ENCODE results near the gene EIF3F. TPM values are rescaled to one million over a fixed set of nuclear protein-coding genes. Genes with fewer than 3 reads are reported as not detected.
A peak's percentile ranks its signal among the peaks of the same experiment; 100 is the strongest.
"Not testable (repeated sequence)": the region's sequence is repeated elsewhere in the genome, so short reads cannot be mapped to it uniquely, and the experiment has no call there.

EIF3F gene
- polyA plus RNA-seq, 4 donors: 283 to 343 (median 321) TPM

GRCh38 chr11:7983832-7984590 lies 3.1 kb upstream of the EIF3F start:
- no peak for DNase-seq (ENCODE audit: low read depth in 4 of 4, low spot score in 3 of 4)

GRCh38 chr11:7987560-7987883 lies 385 bp downstream of the EIF3F start:
- DNase-seq (ENCODE audit: low read depth in 4 of 4, low spot score in 3 of 4): not testable (repeated sequence)

DNA sequence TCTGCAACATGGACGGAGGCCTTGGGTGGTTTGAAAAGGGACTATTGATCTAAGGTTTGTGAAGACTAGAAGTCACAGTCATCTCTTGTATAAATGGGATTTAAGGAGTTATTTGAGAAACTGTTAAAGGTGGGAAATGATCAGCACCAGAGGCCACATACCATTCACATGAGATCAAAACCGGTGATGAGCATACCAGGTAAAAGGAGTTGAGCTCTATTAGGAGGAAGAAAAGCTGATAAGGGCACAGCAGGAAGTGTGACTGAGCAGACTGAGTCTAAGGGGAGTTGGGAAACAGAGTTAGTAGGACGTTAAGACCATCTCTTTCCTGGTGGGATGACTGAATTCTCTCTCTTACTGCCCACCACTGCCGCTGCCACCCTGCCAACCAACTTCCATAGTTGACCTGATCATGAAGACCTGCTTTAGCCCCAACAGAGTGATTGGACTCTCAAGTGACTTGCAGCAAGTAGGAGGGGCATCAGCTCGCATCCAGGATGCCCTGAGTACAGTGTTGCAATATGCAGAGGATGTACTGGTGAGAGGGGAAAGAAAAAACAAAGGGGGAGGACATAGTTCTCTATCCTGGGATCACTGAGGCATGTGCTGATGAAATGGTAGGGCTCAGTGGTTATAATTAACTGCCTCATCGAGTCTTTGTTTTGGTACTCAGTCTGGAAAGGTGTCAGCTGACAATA lies 7.6 kb downstream of the EIF3F start:
- no peak for DNase-seq (ENCODE audit: low read depth in 4 of 4, low spot score in 3 of 4)

GRCh38 chr11:7999795-8000194 lies 12.7 kb downstream of the EIF3F start:
- DNase-seq (ENCODE audit: low read depth in 4 of 4, low spot score in 3 of 4): no peak

- DNase-seq (ENCODE audit: low read depth in 4 of 4, low spot score in 3 of 4): no peak
These were observed 13.3 kb downstream of the EIF3F start for GRCh38 chr11:8000390-8000789.

- DNase-seq (ENCODE audit: low read depth in 4 of 4, low spot score in 3 of 4): no peak
These were observed 15.5 kb downstream of the EIF3F start for GRCh38 chr11:8002676-8003075.

GRCh38 chr11:8003187-8003586 lies 16.1 kb downstream of the EIF3F start:
- DNase-seq (ENCODE audit: low read depth in 4 of 4, low spot score in 3 of 4): no peak

DNA sequence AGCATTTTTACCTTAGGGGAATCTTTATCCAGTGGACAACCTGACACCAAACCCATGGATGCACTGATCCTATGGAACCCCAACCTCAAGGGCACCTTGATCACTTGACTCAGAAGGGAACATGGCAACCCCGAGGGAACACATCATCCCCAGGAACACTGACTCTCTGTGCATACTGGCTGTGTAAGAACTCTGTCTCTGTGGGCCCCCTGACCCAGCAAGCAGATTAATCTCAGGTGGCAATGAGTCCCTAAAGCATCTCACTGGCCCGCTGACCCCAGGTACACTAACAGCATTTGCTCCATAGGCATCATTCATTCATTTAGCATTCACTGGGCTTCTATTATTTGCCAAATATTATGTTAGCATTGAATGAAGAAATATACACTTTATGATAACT lies 16.9 kb downstream of the EIF3F start:
- DNase-seq (ENCODE audit: low read depth in 4 of 4, low spot score in 3 of 4): no peak

DNA sequence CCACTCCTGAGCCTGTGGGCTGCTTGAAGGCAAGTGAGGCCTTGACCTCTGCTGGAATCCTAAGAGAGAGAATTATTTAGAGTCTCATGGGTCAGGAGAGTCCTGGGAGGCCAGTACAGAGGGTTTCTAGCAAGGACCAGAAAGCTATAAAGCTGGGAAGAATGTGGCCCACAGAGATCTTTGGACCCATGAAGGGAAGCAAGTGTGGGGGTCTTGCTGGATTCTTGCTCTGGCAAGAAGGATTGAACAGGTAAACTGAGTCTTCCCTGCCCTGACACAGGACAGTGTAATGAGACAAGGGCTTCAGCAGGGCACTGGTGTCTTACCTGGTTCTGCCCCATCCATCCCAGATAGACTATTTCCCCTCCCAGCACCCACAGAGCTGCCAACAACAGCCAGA lies 18.4 kb downstream of the EIF3F start:
- DNase-seq (ENCODE audit: low read depth in 4 of 4, low spot score in 3 of 4): no peak

DNA sequence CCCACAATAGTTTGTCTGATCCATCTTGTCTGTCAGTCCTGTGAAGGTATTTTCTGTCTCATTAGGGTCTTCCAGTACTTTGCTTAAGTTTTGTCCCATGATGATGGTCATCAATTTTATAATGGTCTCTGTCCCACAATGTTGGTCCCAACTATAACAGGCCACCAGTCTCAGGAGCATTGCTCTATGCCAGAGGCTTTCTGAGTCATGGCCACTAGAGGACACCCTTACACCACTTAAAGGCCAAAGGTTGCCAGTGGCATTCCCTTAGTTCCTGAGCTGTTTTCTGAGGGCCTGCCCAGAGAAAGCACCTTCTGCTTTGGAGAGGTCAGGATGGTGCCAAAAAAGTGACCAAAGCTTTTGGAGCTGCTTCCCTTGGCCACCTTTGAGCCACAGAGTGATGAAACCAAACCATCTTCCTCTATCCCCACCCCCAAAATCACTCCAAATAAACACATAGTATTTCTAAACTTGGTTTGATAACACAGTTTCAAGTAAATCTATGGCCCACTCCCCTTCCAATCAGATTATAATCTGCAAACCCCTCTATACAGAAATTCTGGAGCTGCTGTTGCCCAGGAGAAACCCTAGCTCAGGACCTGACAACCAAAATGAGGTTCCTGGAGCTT lies 19.3 kb downstream of the EIF3F start:
- DNase-seq (ENCODE audit: low read depth in 4 of 4, low spot score in 3 of 4): peak in 1 of 4 donors; percentile 54

GRCh38 chr11:8008212-8008611 lies 21.1 kb downstream of the EIF3F start:
- no peak for DNase-seq (ENCODE audit: low read depth in 4 of 4, low spot score in 3 of 4)

DNA sequence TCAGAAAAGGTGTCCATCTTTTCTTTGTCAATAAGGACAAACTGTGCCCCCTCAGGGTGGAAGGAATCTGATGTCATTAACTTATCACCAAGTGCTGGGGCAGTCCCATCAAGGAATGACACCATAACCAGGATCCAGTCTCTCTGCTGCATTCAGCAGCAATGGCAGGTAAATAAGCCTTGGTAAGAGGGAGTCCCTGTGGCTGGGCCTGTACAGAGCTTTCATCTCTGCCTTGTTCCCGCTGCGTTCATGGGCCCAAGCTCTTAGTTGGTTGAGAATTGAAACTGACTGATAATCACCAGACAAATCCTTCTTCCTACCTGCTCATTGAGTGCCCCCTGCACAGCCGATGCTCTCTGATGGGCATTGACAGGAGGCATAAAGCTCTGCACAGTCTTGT lies 22.7 kb downstream of the EIF3F start:
- DNase-seq (ENCODE audit: low read depth in 4 of 4, low spot score in 3 of 4): no peak

GRCh38 chr11:8011371-8011770 lies 24.2 kb downstream of the EIF3F start:
- DNase-seq (ENCODE audit: low read depth in 4 of 4, low spot score in 3 of 4): no peak

DNA sequence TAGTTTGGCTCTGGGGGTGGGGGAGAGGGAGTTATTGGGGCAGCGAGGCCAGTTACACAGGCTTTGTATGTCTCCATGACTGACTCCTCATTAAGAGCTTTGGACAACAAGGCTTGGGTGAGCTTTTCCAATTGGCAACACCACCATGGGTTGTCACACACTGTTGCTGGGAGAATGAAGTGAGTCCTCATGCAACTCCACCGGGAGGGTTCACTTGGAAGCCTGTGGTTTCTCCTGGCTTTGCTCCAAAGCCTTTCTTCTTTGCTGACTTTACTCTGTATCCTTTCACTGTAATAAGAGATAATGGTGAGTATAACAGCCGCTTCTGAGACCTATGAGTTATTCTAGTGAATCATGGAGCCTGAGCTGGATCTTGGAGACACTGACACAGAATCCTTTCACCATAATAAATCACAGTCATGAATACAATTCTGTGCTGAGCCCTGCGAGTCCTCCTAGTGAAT lies 24.9 kb downstream of the EIF3F start:
- no peak for DNase-seq (ENCODE audit: low read depth in 4 of 4, low spot score in 3 of 4)

DNA sequence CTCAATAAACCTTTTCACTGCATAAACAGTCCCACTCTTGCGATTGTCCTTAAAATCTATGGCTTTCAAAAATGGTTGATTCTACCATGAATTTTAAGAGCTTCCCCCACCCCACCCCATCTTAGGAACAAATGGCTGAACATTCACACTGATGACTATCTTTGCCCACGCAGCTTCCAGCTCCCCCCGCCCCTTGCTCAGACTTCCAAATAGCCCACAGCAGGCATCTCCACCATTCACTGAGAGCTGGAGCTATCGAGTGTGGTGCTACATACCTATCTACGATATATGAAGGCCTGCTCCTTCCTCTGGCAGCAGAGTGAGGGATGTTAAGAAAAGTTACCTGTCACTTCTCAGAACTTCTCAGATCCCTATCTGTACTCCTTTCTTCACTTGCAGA lies 26.7 kb downstream of the EIF3F start:
- DNase-seq (ENCODE audit: low read depth in 4 of 4, low spot score in 3 of 4): no peak

- DNase-seq (ENCODE audit: low read depth in 4 of 4, low spot score in 3 of 4): no peak
These were observed 28.7 kb downstream of the EIF3F start for GRCh38 chr11:8015753-8016239.

- DNase-seq (ENCODE audit: low read depth in 4 of 4, low spot score in 3 of 4): no peak
These were observed 29.3 kb downstream of the EIF3F start for GRCh38 chr11:8016440-8016839.

DNA sequence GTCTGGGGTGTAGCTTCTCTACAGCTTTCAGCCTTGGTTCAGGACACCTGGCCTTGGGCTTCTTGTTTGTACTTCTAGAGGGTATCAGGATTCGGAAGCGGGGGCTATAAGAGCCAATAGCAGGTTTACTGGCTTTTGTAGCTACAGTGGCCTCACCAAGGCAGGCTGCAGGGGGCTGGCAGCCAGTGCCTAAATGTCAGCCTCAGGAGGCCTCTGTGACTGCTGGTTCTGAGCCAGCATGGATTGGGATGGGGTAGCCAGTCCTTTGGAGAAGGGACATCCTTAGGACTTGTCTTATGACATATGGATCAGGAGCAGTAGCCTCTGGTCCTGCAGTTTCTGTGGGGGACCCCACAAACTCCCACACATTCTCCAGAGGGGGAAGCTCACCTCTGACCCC lies 29.9 kb downstream of the EIF3F start:
- DNase-seq (ENCODE audit: low read depth in 4 of 4, low spot score in 3 of 4): no peak

DNA sequence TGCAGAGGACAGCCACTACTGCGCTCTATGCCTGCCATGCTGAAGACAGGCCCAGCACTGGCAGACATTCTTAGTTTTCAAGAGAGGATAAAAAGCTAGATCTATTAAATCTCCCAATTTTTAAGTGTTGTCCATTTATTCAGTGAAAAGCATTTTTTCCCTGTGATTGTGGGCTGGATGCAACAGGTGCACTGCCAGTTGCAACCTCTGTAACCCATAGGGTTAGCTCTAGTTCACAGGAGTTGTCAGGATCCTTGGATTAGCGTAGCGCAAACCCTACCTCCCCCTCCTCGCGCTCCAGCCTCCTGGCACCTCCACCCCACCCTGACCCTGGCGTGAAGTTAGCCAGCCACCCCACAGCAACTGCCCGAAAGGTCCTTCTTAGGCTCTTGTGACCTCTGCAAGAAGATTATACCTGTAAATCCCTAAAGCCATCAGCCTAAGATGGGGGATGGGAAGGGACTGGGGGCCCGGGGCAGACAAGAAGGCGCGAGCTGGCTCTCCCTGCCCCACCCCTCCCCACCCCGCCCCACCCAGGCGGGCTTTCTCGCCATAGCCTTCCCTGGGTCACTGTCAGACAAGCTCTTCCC lies 30.9 kb downstream of the EIF3F start:
- no peak for DNase-seq (ENCODE audit: low read depth in 4 of 4, low spot score in 3 of 4)

GRCh38 chr11:8018484-8019313 lies 31.6 kb downstream of the EIF3F start:
- DNase-seq (ENCODE audit: low read depth in 4 of 4, low spot score in 3 of 4): peak in 2 of 4 donors; percentile 50 to 63
